GM18499 (cell line): Measurements from ENCODE around the gene LRRC61.
"Not testable (repeated sequence)": the region's sequence is repeated elsewhere in the genome, so short reads cannot be mapped to it uniquely, and the experiment has no call there.

Source experiments
- ATAC-seq: cut with Tn5 transposase; IDR thresholded peaks from one replicate; pipeline ENCODE4 v1.9.1; 2021; ENCODE audit warnings: moderate number of reproducible peaks; ENCODE audit not compliant: insufficient read depth, unreplicated experiment

The LRRC61 gene

DNA sequence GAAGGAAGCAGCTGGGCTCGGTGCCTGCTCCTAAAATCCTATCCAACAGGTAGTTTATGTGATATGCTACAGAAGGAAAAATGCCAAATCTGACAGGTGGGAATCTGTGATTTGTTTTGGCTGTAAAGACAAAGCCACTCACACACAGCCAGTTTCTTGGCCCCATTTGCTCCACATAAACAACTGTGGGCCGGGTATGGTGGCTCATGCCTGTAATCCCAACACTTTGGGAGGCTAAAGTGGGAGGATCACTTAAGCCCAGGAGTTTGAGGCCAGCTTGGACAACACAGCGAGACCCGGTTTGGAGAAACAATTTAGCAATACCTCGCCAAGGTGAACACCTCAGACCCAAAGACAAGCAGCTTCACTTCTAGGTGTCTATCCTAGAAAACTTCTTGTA is 16.8 kb upstream of the LRRC61 start:
- not testable (repeated sequence) for ATAC-seq

GRCh38 chr7:150307129-150307528 is 16.0 kb upstream of the LRRC61 start:
- no peak for ATAC-seq

GRCh38 chr7:150307904-150308303 is 15.3 kb upstream of the LRRC61 start:
- no peak for ATAC-seq

DNA sequence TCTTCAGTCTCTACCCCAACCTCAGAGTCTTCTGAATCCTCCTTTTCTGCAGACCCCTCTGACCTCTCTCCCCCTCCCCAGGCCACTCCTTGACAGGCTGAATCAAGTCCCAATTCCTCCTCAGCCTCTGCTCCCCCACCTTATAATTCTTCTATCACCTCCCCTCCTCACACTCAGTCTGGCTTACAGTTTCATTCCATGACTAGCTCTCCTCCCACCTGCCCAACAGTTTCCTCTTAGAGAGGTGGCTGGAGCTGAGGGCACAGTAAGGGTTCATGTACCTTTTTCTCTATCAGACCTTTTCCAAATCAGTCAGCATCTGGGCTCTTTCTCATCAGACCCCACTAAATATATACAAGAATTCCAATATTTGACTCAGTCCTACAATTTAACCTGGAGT is 14.6 kb upstream of the LRRC61 start:
- no peak for ATAC-seq

GRCh38 chr7:150311146-150311545 is 12.0 kb upstream of the LRRC61 start:
- ATAC-seq, result no peak

DNA sequence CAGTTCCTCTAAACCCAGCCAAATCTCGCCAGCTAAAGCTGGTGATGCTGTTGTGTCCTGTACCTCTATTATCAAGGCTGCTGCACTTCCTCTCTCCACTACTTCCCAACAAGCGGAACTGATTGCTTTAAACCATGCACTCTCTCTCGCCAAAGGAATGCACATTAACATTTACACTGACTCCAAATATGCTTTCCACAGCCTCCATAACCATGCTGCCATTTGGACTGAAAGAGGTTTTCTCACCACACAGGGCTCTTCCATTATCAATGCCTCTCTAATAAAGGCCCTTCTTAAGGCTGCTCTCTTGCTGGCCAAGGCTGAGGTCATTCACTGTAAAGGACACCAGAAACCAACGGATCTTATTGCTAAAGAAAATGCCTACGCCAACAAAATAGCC is 11.4 kb upstream of the LRRC61 start:
- ATAC-seq, result no peak

DNA sequence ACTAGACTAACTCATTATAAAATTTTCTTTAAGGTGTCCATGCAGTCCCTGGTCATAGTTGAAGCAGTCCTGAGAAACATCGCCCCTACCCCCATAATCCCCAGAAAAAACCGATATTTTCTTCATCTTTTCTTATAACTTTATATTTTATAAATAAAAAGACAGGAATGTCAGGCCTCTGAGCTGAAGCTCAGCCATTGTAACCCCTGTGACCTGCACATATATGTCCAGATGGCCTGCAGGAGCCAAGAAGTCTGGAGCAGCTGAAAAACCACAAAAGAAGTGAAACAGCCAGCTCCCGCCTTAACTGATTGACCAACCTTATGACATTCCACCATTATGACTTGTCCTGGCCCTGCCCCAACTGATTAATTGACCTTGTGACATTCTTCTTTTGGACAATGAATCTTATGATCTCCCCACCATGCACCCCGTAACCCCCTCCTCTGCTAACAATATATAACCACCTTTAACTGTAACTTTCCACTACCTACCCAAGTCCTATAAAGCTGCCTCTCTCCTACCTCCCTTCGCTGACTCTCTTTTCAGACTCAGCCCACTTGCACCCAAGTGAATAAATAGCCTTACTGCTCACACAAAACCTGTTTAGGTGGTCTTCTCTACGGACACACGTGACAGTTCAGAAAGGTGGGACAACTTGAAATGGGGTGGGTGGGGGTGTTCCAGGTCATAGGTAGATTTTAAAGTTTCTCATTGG is 10.3 kb upstream of the LRRC61 start:
- not testable (repeated sequence) for ATAC-seq

GRCh38 chr7:150313367-150313809 is 9.8 kb upstream of the LRRC61 start:
- ATAC-seq, result no peak

- ATAC-seq, result no peak
These were observed 9.3 kb upstream of the LRRC61 start for GRCh38 chr7:150313870-150314269.

DNA sequence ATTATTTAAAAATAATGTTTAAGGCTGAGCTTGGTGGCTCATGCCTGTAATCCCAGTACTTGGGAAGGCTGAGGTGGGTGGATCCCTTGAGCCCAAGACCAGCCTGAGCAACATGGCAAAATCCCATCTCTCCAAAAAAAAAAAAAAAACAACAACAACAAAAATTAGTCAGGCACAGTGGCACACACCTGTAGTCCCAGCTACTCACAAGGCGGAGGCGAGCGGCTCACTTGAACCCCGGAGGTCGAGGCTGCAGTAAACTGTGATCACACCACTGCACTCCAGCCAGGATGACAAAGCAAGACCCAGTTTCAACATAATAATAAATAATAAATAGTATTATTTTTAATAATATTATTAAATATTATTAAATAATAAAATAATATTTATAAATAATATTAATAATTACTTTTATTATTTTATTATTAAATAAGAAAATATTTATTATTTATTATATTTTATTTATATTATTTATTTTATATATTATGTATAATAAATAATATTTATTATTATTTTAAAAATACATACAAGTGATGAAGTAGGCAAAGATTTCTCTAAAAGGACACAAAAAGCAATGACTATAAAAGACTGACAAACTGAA is 8.4 kb upstream of the LRRC61 start:
- no peak for ATAC-seq

- ATAC-seq, result not testable (repeated sequence)
These were observed 6.2 kb upstream of the LRRC61 start for GRCh38 chr7:150316987-150317386.

- ATAC-seq, result no peak
These were observed 5.3 kb upstream of the LRRC61 start for GRCh38 chr7:150317748-150318444.

- ATAC-seq, result no peak
These were observed 1.4 kb upstream of the LRRC61 start for GRCh38 chr7:150321788-150322113.

- no peak for ATAC-seq
These were observed 882 bp upstream of the LRRC61 start for GRCh38 chr7:150322114-150322832.

DNA sequence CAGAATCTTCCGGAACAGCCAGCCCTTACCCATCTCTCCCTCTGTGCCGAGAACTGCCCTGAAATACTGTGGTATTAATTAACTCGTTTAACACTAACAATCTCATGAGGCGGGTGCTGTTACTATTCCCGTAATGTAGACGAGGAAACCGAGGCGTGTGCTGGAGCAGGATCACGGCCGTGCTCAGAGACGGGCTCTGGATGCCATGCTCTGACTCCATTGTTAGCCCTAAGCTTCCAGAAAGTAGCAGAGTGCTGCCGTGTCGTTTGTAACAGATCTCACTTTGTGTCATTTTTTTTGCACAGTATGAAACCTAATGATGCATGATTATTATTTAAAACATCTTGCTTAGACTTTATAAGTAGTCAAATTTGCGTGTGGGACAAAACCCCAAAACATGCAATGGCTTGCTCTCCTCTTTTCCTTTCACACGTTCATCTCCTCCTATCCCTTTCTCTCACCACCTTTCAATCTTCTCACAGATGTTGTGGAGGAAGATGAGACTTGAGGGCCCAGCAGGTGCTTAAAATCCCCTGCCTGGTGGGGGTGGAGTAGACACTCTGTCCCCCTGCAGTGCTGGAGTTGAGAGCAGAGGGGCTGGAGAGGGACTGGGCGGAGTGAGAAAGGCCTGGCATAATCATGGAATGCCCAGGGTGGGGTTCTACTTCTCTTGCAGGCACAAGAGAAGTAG is 672 bp downstream of the LRRC61 start:
- no peak for ATAC-seq

DNA sequence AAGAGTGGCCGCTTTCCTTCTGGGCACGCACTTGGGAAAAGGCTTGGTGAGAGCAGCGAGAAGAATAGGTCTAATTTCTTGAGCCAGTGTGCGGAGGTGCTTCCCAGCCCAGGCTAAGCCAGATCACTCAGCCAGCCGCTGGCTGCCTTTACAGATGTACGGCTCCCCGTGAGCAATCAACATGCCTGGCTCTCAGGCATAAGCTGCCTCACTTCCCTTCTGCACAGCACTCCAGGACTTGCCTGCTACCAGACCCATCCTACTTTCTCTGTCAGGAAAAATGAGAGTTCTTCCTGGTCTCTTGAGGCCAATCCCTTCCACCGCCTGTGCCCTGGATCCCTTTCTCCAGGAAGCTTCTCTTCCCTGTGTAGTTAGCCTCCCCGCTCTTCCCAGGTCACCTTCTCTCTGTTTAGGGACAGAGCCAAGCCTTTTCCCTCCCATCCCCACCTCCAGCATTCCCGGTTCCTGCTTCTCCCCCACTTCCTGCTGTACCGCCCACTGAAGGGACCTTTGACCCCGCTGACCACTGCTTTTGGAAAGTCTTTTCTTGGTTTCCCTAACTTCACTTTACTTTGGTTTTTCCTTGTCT is 1.3 kb downstream of the LRRC61 start:
- ATAC-seq, result no peak

GRCh38 chr7:150325110-150325611 is 2.0 kb downstream of the LRRC61 start:
- ATAC-seq, result no peak

GRCh38 chr7:150325901-150326300 is 2.7 kb downstream of the LRRC61 start:
- ATAC-seq, result no peak

GRCh38 chr7:150326657-150327268 is 3.6 kb downstream of the LRRC61 start:
- ATAC-seq, result no peak
